HK-2 (cell line): ENCODE data around the gene PRRT1.

Source experiments
- DNase-seq: peaks from one replicate; pipeline ENCODE4 v3.0.0-alpha.2; 2018; ENCODE audit not compliant: unreplicated experiment

The PRRT1 gene

DNA sequence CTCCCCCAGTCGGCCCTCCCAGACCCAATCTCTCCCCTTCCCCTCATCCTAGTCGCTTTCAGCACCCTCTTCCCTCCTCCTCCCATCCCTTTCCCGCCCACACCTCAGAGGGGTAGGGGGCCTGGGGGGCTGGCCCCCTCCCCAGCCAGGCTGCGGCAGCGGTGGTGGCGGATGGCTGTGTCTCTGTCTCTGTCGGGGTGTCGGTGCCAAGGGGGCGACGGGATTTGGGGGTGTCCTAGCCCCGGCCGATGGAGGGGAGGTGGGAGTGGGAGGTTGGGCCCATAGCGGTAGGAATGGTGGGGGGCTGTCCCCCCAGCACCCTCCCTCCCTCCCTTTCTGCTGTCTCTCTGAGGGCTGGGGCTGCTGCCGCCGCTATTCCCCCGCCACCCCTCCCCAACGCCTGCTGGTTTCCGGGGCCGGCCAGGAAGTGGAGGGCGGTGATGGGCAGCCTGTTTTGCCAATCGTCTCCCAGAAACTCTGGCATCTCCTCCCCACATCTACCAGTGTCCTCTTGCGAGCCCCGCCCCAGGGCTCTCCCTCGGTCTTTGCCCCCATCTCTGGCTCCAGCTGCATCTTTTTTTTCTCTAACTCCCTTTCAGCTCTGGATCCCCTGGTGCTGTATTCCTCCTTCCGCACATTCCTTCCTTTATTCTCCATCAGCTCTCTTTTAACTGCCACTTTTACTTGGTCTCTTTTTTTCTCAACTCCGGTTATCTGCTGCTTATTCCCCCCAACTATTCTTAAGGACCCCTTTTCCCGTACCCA, 24.2 kb upstream of the PRRT1 start, which contains the start of gene AGPAT1:
Gene AGPAT1 (minus strand): TSS at position 374 of the 765 bp plus-strand sequence. CDS start 4,588 bp downstream, outside the sequence.
- DNase-seq: peak; percentile 98

DNA sequence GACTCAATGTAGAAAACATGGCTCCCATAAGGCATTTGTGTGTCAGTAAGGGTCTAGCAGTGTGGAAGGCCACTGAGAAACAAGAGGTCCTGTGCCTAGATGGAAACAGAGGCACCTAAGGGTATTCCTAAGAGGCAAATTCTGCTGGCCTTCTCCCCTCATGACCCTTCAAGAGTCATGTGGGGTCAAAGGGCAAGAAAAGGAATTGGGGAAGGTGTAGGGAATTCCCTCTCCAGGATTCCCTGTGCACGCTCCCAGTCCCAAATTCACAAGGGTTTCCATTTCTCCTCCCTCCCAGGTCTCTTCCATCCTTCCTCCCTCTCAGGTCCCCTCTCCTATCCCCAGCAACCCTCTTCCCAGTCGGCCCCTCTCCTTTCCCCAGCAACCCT, 23.6 kb upstream of the PRRT1 start:
- DNase-seq: no peak

DNA sequence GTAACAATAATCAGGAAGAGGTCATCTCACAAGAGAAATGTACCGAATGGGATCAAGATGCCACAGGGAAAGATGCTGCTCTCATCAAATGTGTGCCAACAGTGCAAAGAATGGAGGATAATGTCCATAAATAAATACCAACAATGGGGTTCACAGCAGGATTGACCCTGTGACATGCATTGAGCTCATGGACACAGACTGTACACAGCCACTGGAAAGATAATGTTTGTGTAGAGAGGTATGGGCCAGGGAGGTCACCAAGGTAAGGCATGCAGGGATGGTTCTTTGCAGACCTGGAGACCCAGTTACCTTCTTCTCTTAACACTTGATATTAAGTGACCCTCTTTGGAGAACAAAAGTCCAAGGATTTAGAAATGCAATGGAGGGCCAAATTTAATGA, 22.7 kb upstream of the PRRT1 start:
- DNase-seq: no peak

DNA sequence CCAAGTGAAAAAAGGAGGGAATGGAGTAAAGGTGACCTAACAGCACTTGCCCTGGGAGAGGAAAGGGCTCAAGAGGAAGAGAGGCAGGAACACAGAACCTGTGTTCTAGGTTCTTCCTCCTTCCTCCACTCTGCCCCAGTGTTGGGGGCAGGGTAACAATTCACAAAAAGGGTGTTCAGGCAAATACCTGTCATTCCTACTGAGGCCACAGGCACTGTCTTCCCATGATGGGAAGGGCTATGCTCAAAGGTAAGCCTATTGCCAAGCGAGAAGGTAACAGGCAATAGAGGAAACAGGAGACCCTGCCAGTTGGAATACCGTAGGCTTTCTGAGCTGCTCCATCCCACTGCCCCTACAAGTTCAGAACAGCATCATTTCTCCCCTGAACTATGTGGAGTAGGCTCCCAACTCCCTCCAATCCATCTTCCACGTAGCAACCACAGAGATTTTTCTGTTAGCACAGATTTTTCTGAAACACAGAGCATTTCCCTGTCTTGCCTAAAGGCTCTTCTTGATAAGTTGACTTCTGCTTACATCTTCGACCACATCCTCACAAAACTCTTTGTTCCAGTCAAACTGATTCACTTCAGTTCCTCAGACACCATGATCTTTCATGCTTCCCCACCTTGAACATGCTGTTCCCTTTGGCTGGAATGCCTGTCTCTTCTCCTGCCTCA, 21.4 kb upstream of the PRRT1 start:
- DNase-seq: no peak

DNA sequence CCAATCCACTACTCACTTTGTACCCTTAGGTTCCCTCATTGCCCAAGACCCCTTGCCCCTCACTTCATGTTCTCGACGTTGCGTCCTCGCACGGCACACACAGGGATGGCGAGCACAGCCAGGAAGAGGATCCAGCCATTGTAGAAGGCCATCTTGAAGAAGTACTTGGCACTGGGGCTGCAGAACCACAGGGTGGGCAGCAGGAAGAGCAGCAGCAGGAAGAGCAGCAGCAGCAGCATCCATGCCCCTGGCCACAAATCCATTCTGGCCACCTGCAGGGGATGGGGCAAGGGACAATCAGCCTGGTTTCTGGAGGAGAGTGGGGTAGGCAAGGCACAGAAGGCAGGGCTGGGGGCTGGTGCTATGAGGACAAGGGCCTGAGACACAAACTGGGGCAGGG, 19.5 kb upstream of the PRRT1 start:
- DNase-seq: no peak

DNA sequence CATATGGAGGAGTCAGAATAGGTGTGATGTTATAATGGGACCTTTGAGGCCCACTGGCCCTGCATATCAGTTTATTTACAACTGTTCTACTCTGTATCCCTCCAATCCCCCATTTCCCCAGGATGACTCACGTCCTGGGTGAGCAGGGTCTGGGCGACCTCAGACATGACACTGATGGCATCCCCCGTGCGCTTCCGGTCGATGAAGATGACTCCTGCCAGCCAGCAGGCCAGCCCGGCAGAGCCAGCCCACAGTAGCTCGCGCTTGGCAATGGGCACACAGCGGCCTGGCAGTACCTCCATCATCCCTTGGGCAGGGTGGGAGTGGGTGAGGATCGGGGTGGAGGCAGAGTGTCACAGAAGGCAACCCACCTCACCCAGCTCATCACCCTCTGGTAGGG, 18.6 kb upstream of the PRRT1 start:
- no peak for DNase-seq

DNA sequence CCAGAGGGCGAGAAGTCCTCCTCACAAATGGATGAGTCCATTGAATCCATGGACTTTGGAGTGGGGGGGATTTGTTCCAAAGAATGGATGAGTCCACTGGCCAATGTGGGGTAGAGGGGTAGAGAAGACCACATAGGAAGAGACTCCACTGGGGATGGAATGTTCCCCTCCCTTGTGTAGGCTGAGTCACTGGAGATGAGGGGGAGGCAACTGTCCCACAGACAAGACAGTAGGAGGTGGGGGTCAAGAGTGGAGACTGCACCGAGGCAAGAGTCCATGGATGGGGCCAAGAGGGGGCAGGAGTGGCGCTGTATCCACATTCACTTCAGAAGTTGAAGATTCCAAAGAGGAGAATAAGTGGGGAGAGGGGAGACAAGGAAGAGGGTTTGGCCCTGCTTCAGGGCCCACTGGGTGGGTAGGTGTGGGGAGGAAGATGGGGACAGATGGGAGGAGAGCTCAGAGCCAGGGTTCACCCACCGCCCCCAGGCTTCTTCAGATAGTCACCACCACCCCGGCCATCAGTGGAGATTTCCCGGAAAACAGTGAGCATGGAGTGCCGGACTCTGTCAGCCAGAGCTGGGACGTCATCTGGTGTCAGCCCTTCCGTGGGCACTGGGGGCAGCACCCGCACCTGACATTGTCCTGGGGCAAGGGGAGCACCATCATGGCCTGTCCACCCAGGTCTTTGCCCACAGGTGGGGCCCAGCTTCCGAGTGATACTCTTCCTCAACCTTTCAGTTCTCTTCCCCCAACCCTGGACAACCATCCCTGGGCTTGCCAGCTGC, 17.3 kb upstream of the PRRT1 start:
- DNase-seq: no peak

DNA sequence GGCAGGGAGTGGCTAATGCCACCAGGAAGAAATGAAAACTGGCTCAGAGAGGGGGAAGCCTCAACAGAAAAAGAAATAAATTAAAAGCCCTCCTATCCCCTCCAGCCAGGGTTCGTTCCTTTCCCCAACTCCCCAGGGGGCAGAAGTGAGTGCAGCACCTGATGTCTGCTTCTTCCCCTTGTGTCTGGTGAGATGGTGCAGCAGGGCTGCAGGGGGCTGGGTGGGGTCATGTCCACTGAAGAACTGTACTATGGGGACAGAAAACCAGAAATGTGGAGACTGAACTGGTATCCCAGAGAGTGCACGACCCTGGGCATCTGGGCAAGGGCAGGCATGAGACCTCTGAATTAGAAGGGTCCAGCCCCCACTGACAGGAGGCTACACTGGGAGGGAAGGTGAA, 16.6 kb upstream of the PRRT1 start:
- no peak for DNase-seq

DNA sequence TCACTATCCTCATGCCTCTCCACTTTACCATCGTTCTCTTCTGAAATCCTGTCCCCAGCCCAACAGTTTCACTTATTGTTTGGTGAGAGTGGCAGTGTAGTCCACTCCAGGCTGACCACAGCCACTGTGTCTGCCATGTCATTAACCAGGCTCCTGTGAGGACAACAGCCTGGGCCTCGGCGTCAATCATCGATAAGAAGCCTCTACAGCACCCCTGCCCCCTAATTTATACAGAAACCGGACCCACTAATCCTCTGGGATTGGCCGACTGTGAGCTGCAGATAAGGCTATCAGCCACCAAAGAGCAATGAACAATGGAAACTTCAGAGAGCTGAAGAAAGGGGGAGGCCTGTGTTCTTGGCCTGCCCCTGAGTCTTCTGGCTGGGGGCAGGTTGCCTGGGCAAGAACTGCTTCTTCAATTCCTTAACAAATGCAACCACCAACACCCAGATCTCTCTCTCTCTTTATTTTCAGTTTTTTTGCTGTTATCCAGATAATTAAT, 16.1 kb upstream of the PRRT1 start:
- no peak for DNase-seq

DNA sequence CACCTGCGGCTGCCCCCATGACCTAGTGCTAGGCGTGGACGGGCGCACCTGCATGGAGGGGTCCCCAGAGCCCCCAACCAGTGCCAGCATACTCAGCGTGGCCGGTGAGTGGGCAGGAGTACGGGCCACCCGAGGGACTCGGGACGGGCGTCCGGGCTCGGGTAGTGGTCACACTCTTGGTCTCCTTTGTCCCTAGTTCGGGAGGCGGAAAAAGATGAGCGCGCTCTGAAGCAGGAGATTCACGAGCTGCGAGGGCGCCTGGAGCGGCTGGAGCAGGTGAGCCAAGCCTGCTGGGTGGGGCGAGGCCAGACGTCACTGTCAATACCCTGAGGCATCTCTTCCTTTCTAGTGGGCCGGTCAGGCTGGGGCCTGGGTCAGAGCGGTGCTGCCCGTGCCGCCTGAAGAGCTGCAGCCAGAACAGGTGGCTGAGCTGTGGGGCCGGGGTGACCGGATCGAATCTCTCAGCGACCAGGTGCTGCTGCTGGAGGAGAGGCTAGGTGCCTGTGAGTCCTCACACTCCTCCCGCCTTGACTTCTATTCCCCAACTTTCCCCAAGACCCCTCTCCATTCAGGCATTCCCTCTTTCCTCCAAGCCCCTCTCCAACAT, 15.5 kb upstream of the PRRT1 start:
- DNase-seq: no peak

DNA sequence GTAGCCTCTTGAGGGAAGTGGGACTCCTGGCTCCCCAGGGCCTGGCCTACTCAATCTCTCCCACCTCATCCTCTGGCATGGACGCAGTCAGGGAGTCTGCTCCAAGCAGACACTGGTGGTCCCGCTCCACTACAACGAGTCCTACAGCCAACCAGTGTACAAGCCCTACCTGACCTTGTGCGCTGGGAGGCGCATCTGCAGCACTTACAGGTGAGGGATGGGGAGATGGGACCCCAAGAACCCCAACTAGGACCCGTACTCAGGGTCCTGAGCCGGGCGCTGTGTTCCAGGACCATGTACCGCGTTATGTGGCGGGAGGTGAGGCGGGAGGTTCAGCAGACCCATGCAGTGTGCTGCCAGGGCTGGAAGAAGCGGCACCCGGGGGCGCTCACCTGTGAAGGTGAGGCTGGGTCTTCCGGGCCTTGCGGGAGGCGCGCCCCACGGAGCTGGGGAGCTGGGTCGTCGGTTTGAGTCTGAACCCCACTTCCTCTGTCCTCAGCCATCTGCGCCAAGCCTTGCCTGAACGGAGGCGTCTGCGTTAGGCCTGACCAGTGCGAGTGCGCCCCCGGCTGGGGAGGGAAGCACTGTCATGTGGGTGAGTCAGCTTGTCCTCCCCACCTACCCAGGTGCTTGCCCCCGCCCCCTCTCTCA, 14.8 kb upstream of the PRRT1 start:
- DNase-seq: no peak

DNA sequence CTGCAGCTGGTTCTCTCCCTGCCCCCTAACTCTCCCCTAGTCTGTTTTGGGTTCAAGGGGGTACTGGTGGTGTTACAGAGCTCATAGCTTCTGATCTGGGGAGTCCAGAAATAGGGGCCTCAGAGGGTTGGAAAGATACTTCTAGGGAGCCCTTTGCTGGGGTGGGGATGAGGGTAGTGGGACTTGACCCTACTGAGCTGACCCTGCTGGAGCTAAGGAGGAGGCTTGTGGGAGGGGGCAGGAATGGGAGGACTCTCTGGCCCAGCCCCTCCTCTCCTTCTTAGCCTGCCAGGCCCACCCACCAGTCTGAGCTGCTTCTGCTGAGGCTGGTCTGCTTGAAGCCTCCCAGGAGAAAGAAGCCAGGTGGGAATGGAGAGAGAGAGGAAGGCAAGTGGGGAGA, 12.6 kb upstream of the PRRT1 start, which contains the start of gene EGFL8:
Gene EGFL8 (plus strand): TSS at position 301 of the 400 bp plus-strand sequence. CDS start 1,571 bp downstream, outside the sequence.
- DNase-seq: no peak

DNA sequence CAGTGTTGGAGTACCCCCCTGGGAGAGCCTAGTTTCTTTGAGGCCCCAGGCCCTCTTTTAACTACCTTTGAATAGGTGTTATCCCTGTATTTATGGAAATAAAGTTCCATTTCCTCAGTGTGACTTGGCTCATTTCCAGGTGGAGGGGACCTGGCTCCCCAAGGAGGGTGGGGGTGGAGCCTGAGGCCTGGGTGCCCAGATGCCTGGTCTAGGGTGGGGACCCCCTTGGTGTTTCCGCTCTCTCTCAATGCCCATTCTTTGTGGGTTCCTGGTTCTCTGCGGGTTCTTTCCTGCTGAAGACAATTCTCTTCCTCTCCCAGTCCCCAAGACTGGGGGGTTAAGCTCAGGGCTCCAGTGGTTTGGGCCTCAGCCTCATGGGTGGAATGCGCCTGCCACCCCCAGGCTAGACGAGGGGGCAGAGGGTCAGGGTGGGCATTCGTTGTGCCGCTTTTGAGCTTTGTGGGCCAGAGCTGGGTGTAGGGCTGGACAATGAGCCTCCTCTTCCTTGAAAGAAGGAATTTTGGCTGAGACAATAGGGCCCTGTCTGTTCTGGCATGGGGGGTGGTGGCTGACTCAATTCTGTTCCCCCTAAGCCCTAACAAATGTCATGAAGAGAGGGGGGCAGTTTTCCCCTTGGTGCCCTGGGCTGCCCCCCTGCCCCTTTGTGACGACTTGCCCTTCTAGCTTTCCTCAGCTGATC, 12.0 kb upstream of the PRRT1 start:
- DNase-seq: no peak

DNA sequence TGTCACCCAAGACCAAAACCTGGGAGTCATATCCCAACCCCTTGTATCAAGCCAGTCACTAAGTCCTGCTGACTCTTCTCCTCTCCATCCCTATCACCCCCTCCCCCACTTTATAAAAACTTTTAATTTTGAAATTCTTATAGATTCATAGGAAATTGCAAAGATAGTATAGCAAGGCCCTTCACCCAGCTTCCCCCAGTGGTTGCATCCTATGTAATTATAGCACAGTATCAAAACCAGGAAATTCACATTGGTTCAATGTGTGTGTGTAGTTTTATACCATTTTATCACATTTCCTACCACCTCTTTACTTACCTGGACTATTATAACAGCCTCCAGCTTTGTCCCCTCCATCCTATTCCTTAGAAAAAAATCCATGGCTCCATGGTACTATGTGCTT, 6.3 kb upstream of the PRRT1 start:
- no peak for DNase-seq

DNA sequence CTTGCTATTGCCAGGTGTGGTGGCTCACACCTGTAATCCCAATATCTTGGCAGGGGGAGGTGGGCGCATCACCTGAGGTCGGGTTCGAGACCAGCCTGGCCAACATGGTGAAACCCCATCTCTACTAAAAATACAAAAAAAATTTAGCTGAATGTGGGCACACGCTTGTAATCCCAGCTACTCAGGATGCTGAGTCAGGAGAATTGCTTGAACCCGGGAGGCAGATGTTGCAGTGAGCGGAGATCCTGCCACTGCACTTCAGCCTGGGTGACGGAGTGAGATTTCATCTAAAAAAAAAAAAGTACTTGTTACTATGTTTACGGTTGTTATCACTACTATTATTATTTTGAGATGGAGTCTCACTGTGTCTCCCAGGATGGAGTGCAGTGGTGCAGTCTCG, 5.2 kb upstream of the PRRT1 start:
- no peak for DNase-seq

DNA sequence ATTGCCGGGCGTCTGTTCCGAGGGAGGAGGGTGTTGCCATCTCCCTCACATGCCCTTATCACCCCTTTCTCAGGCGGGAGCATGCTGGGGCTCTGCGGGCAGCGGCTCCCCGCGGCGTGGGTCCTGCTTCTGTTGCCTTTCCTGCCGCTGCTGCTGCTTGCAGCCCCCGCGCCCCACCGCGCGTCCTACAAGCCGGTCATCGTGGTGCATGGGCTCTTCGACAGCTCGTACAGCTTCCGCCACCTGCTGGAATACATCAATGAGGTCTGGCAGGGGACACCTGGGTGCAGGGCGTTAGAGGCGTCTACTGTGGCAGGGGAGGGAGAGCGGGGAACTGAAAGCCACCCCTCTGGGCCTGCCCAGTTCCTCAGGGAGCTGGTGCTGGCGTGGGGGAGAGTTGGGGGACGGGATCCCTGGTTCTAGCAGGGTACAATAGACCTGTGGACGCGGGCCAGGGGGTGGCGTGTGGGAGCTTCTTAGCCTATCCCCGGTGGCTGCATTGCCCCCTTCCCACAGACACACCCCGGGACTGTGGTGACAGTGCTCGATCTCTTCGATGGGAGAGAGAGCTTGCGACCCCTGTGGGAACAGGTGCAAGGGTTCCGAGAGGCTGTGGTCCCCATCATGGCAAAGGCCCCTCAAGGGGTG, 2.9 kb upstream of the PRRT1 start:
- DNase-seq: peak; percentile 63

DNA sequence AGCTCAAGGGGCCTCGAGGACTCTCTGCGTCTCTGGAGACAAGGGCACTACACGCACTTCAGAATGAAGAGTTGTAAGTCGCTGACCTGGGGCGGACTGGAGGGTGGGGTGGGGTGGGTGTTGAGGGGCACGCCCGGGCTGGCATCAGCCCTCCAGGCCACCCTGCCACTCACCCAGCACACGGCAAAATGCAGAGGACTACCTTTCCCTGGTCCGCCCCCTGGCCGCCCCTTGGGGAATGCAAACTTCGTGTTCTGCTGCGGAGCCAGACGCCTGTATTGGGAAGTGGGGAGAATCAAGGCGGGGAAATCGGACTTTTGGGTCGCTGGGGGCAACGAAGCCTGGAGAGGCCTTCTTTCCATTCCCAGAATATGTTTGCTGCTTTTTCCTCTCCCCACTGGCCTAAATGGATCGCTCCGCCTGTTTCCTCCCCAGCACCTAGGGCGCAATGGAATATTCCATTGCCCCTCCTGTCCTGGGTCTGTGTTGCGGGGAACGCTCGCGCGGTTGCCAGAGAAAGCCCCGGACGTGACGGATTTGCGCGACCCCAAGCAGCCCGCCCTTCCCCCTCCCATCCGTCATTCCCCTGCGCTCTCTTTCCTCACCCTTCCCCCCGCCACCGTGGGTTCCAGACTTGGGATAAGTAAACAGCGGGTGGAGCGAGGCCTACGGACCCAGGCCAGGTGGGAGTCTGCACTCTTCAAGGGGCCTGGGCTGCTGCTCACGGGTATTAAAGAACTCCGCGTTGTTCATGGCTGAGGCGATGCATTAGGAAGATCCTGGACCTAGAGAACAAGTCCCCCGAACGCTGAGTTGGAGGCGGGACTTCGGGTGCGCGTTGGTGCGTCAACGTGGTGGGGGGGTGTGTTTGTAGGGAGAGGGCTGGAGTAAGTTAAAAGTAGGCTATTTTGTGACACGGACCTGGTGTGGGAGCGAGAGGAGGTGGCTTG, 2.1 kb upstream of the PRRT1 start, which contains the start of gene PPT2:
Gene PPT2 (plus strand): TSS at position 578 of the 950 bp plus-strand sequence. CDS start 454 bp downstream, outside the sequence.
- DNase-seq: peak; percentile 81

DNA sequence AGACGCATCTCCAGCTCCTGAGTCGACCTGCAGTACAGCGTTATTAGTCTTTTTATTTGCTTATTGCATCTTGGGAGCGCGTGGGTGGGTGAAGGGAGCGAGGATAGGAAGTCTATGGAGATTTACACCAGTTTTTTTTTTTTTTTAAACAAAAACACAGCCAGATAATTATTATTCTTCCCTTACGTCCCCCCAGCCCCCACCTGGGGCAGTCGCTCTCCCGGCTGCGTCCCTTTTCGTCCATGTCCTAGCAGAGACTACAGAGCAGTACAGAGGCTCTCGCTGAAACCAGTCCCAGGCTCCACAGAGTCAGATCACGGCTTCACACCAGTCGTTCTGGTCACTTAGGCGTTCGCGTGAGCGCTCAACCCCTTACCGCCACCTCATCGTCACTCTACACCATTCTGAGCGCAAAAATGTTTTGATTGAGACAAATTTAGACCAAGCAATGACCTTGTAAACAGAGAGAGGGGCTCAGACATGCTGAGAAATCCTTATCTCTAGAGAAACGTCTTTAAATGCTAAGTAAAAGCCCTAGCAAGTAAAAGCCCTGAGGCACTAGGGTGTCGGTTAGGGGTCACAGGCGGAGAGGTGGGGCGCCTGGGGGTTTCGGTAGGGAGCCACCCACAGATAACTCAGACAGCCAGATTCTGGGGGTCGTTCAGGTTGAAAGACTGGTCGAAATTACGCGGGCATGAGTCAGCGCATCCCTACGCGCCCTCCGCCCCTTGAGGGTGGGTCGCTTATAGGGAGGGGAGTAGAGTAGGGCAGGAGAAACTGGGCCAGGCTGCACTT, 1.2 kb upstream of the PRRT1 start:
- DNase-seq: no peak
